HepG2 (cell line): ENCODE measurements around the gene CFAP221. TPM values are rescaled to one million over a fixed set of nuclear protein-coding genes. Genes with fewer than 3 reads are reported as not detected.

ENCODE experiments used
- ATAC-seq: fragments of 200-7000 bp; cut with Tn5 transposase; 3 replicates; pipeline ENCODE4 v1.9.1; 2020; ENCODE audit warnings: mild to moderate bottlenecking, moderate library complexity
- BruUV-seq: library from RNA; stranded (reverse); fragments of 400-500 nt; replicated peaks from 2 replicates; lab custom pipeline; 2021; lab: Mats Ljungman, UMichigan
- CTCF ChIA-PET: fragments of 300-600 bp; formaldehyde crosslinking; extraction: SDS; loops from one replicate; lab custom pipeline; 2021; ENCODE audit warnings: low total read pairs, inconsistent platforms, low intra/inter-chr PET ratio; lab: Yijun Ruan, JAX
- POLR2A ChIA-PET: fragments of 350-600 bp; sonication (Branson Sonifier 250); formaldehyde crosslinking; loops from one replicate; lab custom pipeline; 2020; ENCODE audit warnings: antibody characterized with exemption, inconsistent platforms; lab: Yijun Ruan, JAX
- DNase-seq: peaks from one replicate; pipeline ENCODE4 v3.0.0-alpha.2; 2015; ENCODE audit warnings: low spot score
- FAIRE-seq: peaks from 3 replicates; lab custom pipeline; 2011; peaks lifted over from hg19 to GRCh38; lab: Jason Lieb, UNC
- H2AFZ ChIP-seq: one replicate; pipeline ENCODE4 v1.6.1; 2011; ENCODE audit warnings: low read length, inconsistent platforms
- H3K27ac ChIP-seq: fragments of 300-600 bp; 3 replicates; pipeline ENCODE4 v1.8.0; 2011; ENCODE audit warnings: mixed run types, mild to moderate bottlenecking, mixed read lengths, low read length, inconsistent platforms; ENCODE audit not compliant: insufficient read depth; ENCODE audit errors: extremely low read length
- H3K27me3 ChIP-seq, 2 experiments: fragments of 200-600 bp in 1 of 2; 2 replicates in 1 of 2; 3 replicates in 1 of 2; pipeline versions ENCODE4 v1.6.0 to v1.8.0; 2011; ENCODE audit warnings: low read length in 2 of 2, mild to moderate bottlenecking in 2 of 2, moderate library complexity in 2 of 2, inconsistent platforms in 1 of 2; ENCODE audit not compliant: insufficient read depth in 2 of 2, control insufficient read depth in 1 of 2
- H3K36me3 ChIP-seq, 2 experiments: fragments of 200-600 bp in 1 of 2; replicated peaks in 1 of 2; 2 replicates in 1 of 2; 3 replicates in 1 of 2; pipeline versions ENCODE4 v1.5.1 to v1.8.0; 2011; ENCODE audit warnings: low read length in 2 of 2, inconsistent platforms in 1 of 2; ENCODE audit not compliant: insufficient read depth in 2 of 2, control insufficient read depth in 1 of 2
- H3K4me1 ChIP-seq: 2 replicates; pipeline ENCODE4 v1.5.1; 2012; ENCODE audit warnings: low read length, inconsistent platforms; ENCODE audit not compliant: insufficient read depth
- H3K4me2 ChIP-seq: 2 replicates; pipeline ENCODE4 v1.6.0; 2011; ENCODE audit warnings: low read depth, low read length, inconsistent platforms
- H3K4me3 ChIP-seq, 3 experiments: fragments of 200-600 bp in 1 of 3; sonication (generic), shearing (Covaris generic) in 1 of 3; replicated peaks in 1 of 3; 2 replicates each; pipeline ENCODE4 v1.5.1; 2011 to 2016; ENCODE audit warnings: low read length in 3 of 3, inconsistent platforms in 2 of 3, low read depth in 2 of 3, mild to moderate bottlenecking in 2 of 3, control low read depth in 1 of 3, mixed read lengths in 1 of 3; ENCODE audit not compliant: insufficient read depth in 1 of 3
- H3K79me2 ChIP-seq: one replicate; pipeline ENCODE4 v1.6.1; 2011; ENCODE audit warnings: low read length, inconsistent platforms; ENCODE audit not compliant: insufficient read depth
- H3K9ac ChIP-seq: 2 replicates; pipeline ENCODE4 v1.6.0; 2011; ENCODE audit warnings: mild to moderate bottlenecking, low read depth, low read length, inconsistent platforms; ENCODE audit not compliant: insufficient read depth
- H3K9me3 ChIP-seq: 2 replicates; pipeline ENCODE4 v1.5.1; 2012; ENCODE audit warnings: mild to moderate bottlenecking, low read length
- H4K20me1 ChIP-seq: 2 replicates; pipeline ENCODE4 v1.6.0; 2011; ENCODE audit warnings: inconsistent platforms, mild to moderate bottlenecking, low read length, moderate library complexity; ENCODE audit not compliant: insufficient read depth
- ATRX ChIP-seq: sonication (generic); formaldehyde crosslinking; IDR thresholded peaks from 2 replicates; pipeline ENCODE4 v1.4.0; 2020; ENCODE audit warnings: missing genetic modification reagents, borderline replicate concordance
- DNMT1 ChIP-seq: sonication (generic); formaldehyde crosslinking; IDR thresholded peaks from 2 replicates; pipeline ENCODE4 v1.5.1; 2020; ENCODE audit warnings: mild to moderate bottlenecking, missing genetic modification reagents
- ELF3 ChIP-seq: IDR thresholded peaks from 2 replicates; pipeline ENCODE4 v1.6.1; 2016; ENCODE audit warnings: missing genetic modification reagents, missing compliant biosample characterization
- FOXK1 ChIP-seq: sonication (generic); formaldehyde crosslinking; IDR thresholded peaks from 2 replicates; pipeline ENCODE4 v1.4.0; 2020; ENCODE audit warnings: low read depth, missing genetic modification reagents, borderline replicate concordance
- GATAD2A ChIP-seq: IDR thresholded peaks from 2 replicates; pipeline ENCODE4 v1.6.1; 2016
- MIXL1 ChIP-seq: IDR thresholded peaks from 2 replicates; pipeline ENCODE4 v1.6.1; 2016
- NONO ChIP-seq, 2 experiments: fragments of 450-650 bp in 1 of 2; sonication (generic) in 1 of 2; formaldehyde crosslinking in 1 of 2; IDR thresholded peaks in 1 of 2; conservative IDR thresholded peaks in 1 of 2; 2 replicates each; pipeline versions ENCODE4 v1.6.1 to v1.8.0; 2017 to 2022; ENCODE audit warnings: mild to moderate bottlenecking in 1 of 2, missing genetic modification reagents in 1 of 2, moderate library complexity in 1 of 2
- RXRB ChIP-seq: IDR thresholded peaks from 2 replicates; pipeline ENCODE4 v1.6.1; 2016; ENCODE audit warnings: borderline replicate concordance, missing genetic modification reagents, missing compliant biosample characterization
- XRCC5 ChIP-seq: fragments of 200-400 bp; formaldehyde crosslinking; optimal IDR thresholded peaks from 2 replicates; pipeline ENCODE3; 2017; ENCODE audit warnings: mild to moderate bottlenecking, low read length
- WGBS: methylation state at CpG from one replicate; pipeline ENCODE4 v1.1.6; 2017; ENCODE audit warnings: low lambda C conversion rate; 5-methylcytosine and 5-hydroxymethylcytosine counted together
- in situ Hi-C: cut with HindIII; loops from 2 replicates; pipeline ENCODE4 v1.10.0; 2017; ENCODE audit warnings: low pct_unique_long_range_greater_than_20kb; ENCODE audit not compliant: extremely low pct_ligation_motif_present
- intact Hi-C: fragments of 100-400 bp; cut with micrococcal nuclease; formaldehyde crosslinking; loops from one replicate; pipeline ENCODE4 v1.10.0; 2022; ENCODE audit not compliant: unreplicated experiment
- polyA plus RNA-seq, 8 experiments: library from polyadenylated mRNA; depleted of rRNA in 3 of 8; stranded (reverse) in 7 of 8; unstranded in 1 of 8; fragments of >200 nt; fragmentation: Illumina TruSeq in 4 of 8; extraction: Trizol in 4 of 8; gene quantifications; 2 replicates each; pipeline versions ENCODE4 v1.2.1 to v1.2.3, GENCODE V29; 2011 to 2016; ENCODE audit warnings: low read depth in 4 of 8, missing spikeins in 1 of 8, mixed read lengths in 1 of 8; ENCODE audit not compliant: insufficient read depth in 1 of 8
- total RNA-seq, 5 experiments: library from RNA; depleted of rRNA; stranded (reverse); fragments of >200 nt; fragmentation: Illumina TruSeq; extraction: Trizol; gene quantifications; 2 replicates each; pipeline ENCODE4 v1.2.3, GENCODE V29; 2016; ENCODE audit warnings: low read depth in 1 of 5
- TF ChIP-seq, protein P1 (sequence below): sonication (generic); formaldehyde crosslinking; IDR thresholded peaks from 2 replicates; pipeline ENCODE4 v1.4.0; 2020; ENCODE audit warnings: low read depth, missing genetic modification reagents
- TF ChIP-seq, protein P2 (sequence below): IDR thresholded peaks from 2 replicates; pipeline ENCODE4 v1.6.1; 2016; ENCODE audit warnings: missing compliant biosample characterization, missing genetic modification reagents, borderline replicate concordance

The CFAP221 gene
- total and polyA plus RNA-seq, 2 of the 13 experiments (the other 11 are each of a cell fraction or from before 2014, with no cell fraction given) = not detected

DNA sequence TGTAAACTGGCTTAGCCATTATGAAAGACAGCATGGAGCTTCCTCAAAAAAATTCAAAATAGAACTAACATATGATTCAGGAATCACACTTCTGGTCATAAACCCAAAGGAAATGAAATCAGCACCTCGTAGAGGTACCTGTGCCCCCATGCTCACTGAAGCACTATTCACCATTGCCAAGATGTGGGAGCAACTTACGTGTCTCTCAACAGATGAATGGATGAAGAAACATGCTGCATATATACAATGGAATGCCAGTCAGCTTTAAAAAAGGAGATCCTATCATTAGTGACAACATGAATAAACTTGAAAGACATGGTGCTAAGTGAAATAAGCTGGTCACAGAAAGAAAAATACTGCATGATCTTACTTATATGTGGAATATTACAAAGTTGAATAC, 28.1 kb upstream of the CFAP221 start:
- no peak overlapping the region for H3K27ac ChIP-seq
- no peak overlapping the region for H3K9ac ChIP-seq
- intact Hi-C loops = no loop called here
- FAIRE-seq (no peak), DNase-seq (no peak), ATAC-seq (no peak)
- in situ Hi-C loops = no loop called here
- H3K4me1 ChIP-seq = no peaks in the 10 kb centered on the region
- BruUV-seq = no TSS peak
- 17% methylated on average over 2 of the region's 2 CpGs for WGBS
- no peaks in the 10 kb centered on the region for H3K36me3 ChIP-seq
- no peaks in the 10 kb centered on the region for H3K9me3 ChIP-seq
- no peaks in the 10 kb centered on the region for H4K20me1 ChIP-seq
- ChIA-PET POLR2A (no interaction called here), CTCF (no interaction called here)
- TF ChIP-seq NONO (IDR thresholded peaks at IDR 0.05) (no peak), NONO (CRISPR knock-in tag; conservative IDR thresholded peaks at IDR 0.05) (no peak)
- H3K79me2 ChIP-seq = no peaks in the 10 kb centered on the region
- no peak overlapping the region for H3K4me3 ChIP-seq
- H3K27me3 ChIP-seq = peaks cover 0 to 19% of the 10 kb centered on the region in 2 experiments; a peak in 3 of 5 replicates
- no peak overlapping the region for H3K4me2 ChIP-seq
- no peak overlapping the region for H2AFZ ChIP-seq

DNA sequence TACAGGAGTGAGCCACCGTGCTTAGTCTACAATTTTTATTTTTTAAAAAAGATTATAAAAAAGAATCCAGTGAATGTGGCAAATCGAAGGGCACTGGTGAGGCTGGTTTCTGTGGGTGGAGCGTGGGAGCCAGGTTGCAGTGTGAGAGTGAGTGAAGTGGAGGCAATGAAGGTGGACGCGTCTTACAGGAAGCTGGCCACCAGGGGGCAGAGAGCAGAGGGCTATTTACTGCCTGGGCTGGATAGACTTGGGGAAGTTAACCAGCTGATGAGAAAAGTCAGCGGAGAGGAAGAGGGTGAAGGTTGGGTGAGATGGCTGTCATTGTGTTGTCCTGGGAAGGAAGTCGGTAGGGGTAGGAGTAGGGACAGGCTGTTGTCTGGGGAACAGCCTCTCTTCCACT, 26.8 kb upstream of the CFAP221 start:
- FAIRE-seq (peak; percentile 95), DNase-seq (peak; percentile 54), ATAC-seq (peak; percentile 97)
- H2AFZ ChIP-seq = no peak overlapping the region
- H3K9ac ChIP-seq = no peak overlapping the region
- ChIA-PET POLR2A (no interaction called here), CTCF (interaction anchor here (1.9 kb wide), 1 partner anchor 142 kb away, joined by 12 read pairs; no protein-coding TSS in a partner anchor)
- intact Hi-C loops (no loop called here), in situ Hi-C loops (no loop called here)
- H3K36me3 ChIP-seq = no peaks in the 10 kb centered on the region
- 10% methylated on average over 7 of the region's 7 CpGs for WGBS
- H3K27ac ChIP-seq = no peak overlapping the region
- H3K79me2 ChIP-seq = no peaks in the 10 kb centered on the region
- H3K4me1 ChIP-seq = no peaks in the 10 kb centered on the region
- BruUV-seq = no TSS peak
- H3K4me2 ChIP-seq = no peak overlapping the region
- H4K20me1 ChIP-seq = no peaks in the 10 kb centered on the region
- H3K4me3 ChIP-seq = no peak overlapping the region
- no peaks in the 10 kb centered on the region for H3K9me3 ChIP-seq
- H3K27me3 ChIP-seq = peaks cover 0 to 25% of the 10 kb centered on the region in 2 experiments; a peak in 3 of 5 replicates
- TF ChIP-seq ELF3 (CRISPR knock-in tag) = 0 out of 2 replicates have a peak, but pooled peaks have one; percentile 14
- TF ChIP-seq DNMT1 = 0 out of 2 replicates have a peak, but pooled peaks have one; percentile 69
- TF ChIP-seq, protein P1, sequence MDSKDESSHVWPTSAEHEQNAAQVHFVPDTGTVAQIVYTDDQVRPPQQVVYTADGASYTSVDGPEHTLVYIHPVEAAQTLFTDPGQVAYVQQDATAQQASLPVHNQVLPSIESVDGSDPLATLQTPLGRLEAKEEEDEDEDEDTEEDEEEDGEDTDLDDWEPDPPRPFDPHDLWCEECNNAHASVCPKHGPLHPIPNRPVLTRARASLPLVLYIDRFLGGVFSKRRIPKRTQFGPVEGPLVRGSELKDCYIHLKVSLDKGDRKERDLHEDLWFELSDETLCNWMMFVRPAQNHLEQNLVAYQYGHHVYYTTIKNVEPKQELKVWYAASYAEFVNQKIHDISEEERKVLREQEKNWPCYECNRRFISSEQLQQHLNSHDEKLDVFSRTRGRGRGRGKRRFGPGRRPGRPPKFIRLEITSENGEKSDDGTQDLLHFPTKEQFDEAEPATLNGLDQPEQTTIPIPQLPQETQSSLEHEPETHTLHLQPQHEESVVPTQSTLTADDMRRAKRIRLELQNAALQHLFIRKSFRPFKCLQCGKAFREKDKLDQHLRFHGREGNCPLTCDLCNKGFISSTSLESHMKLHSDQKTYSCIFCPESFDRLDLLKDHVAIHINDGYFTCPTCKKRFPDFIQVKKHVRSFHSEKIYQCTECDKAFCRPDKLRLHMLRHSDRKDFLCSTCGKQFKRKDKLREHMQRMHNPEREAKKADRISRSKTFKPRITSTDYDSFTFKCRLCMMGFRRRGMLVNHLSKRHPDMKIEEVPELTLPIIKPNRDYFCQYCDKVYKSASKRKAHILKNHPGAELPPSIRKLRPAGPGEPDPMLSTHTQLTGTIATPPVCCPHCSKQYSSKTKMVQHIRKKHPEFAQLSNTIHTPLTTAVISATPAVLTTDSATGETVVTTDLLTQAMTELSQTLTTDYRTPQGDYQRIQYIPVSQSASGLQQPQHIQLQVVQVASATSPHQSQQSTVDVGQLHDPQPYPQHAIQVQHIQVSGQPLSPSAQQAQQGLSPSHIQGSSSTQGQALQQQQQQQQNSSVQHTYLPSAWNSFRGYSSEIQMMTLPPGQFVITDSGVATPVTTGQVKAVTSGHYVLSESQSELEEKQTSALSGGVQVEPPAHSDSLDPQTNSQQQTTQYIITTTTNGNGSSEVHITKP (CRISPR knock-in tag) = peak; percentile 38; the same call in 1 of the 2 replicates
- TF ChIP-seq FOXK1 = peak; percentile 34; the same call in 1 of the 2 replicates
- TF ChIP-seq, protein P2, sequence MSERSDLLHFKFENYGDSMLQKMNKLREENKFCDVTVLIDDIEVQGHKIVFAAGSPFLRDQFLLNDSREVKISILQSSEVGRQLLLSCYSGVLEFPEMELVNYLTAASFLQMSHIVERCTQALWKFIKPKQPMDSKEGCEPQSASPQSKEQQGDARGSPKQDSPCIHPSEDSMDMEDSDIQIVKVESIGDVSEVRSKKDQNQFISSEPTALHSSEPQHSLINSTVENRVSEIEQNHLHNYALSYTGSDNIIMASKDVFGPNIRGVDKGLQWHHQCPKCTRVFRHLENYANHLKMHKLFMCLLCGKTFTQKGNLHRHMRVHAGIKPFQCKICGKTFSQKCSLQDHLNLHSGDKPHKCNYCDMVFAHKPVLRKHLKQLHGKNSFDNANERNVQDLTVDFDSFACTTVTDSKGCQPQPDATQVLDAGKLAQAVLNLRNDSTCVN (CRISPR knock-in tag) = 0 out of 2 replicates have a peak, but pooled peaks have one; percentile 39
- TF ChIP-seq ATRX (CRISPR knock-in tag) = no peak
- 0 out of 2 replicates have a peak, but pooled peaks have one; percentile 22 for TF ChIP-seq MIXL1
- TF ChIP-seq XRCC5 = peak; percentile 83
- 0 out of 2 replicates have a peak, but pooled peaks have one; percentile 27 for TF ChIP-seq RXRB (CRISPR knock-in tag)
- TF ChIP-seq GATAD2A (CRISPR knock-in tag) = 0 out of 2 replicates have a peak, but pooled peaks have one; percentile 17
